SK-N-SH treated with all-trans-retinoic acid at 6 μM for 48 hours (cell line): Measurements from ENCODE around the gene SOD1.

ENCODE experiments used
- CSDC2 ChIP-seq: fragments of 250-450 bp; sonication (Bioruptor Pico); IDR thresholded peaks from 2 replicates; pipeline ENCODE4 v1.5.0; 2020; ENCODE audit warnings: mild to moderate bottlenecking, moderate library complexity
- OSR1 ChIP-seq: fragments of 250-450 bp; sonication (Bioruptor Pico); IDR thresholded peaks from 2 replicates; pipeline ENCODE4 v1.8.0; 2022; ENCODE audit warnings: moderate library complexity, mild to moderate bottlenecking, inconsistent platforms
- PPARA ChIP-seq: fragments of 250-450 bp; sonication (Bioruptor Pico); IDR thresholded peaks from 2 replicates; pipeline ENCODE4 v1.5.0; 2020; ENCODE audit warnings: mild to moderate bottlenecking, borderline replicate concordance
- ZC3H10 ChIP-seq: fragments of 250-450 bp; sonication (Bioruptor Pico); IDR thresholded peaks from 2 replicates; pipeline ENCODE4 v1.5.1; 2021; ENCODE audit warnings: mild to moderate bottlenecking, moderate library complexity
- ZFP30 ChIP-seq: fragments of 450-650 bp; formaldehyde crosslinking; IDR thresholded peaks from 2 replicates; pipeline ENCODE4 v1.5.0; 2022; ENCODE audit warnings: mild to moderate bottlenecking, moderate library complexity
- ZNF70 ChIP-seq: fragments of 450-650 bp; formaldehyde crosslinking; IDR thresholded peaks from 2 replicates; pipeline ENCODE4 v1.5.0; 2020; ENCODE audit warnings: mild to moderate bottlenecking, moderate library complexity
- TF ChIP-seq, protein P1 (sequence below): fragments of 250-450 bp; sonication (Bioruptor Pico); IDR thresholded peaks from 2 replicates; pipeline ENCODE4 v1.8.0; 2021; ENCODE audit warnings: low read depth, mild to moderate bottlenecking, moderate library complexity, borderline replicate concordance
- TF ChIP-seq, protein P2 (sequence below): fragments of 250-450 bp; sonication (Bioruptor Pico); IDR thresholded peaks from 2 replicates; pipeline ENCODE4 v1.5.1; 2020; ENCODE audit warnings: low read depth, mild to moderate bottlenecking, moderate library complexity

DNA sequence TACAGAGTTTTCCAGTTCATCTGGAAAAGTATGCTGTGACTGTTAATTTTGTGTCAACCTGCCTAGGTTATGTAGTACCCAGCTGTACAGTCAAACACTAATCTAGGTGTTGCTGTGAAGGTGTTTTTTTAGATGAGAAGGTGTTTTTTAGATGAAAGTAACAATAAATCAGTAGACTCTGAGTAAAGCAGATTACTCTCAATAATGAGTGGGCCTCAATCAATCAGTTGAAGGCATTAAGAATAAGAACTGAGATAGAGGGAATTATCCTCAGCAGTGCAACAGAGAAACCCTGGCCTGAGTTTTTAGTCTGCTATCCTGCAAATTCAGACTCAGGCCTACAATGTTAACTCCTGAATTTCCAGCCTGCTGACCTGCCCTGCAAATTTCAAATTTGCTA, 39.0 kb downstream of the SOD1 start:
- TF ChIP-seq, protein P1, sequence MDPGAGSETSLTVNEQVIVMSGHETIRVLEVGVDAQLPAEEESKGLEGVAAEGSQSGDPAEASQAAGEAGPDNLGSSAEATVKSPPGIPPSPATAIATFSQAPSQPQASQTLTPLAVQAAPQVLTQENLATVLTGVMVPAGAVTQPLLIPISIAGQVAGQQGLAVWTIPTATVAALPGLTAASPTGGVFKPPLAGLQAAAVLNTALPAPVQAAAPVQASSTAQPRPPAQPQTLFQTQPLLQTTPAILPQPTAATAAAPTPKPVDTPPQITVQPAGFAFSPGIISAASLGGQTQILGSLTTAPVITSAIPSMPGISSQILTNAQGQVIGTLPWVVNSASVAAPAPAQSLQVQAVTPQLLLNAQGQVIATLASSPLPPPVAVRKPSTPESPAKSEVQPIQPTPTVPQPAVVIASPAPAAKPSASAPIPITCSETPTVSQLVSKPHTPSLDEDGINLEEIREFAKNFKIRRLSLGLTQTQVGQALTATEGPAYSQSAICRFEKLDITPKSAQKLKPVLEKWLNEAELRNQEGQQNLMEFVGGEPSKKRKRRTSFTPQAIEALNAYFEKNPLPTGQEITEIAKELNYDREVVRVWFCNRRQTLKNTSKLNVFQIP (CRISPR knock-in tag): no peak
- TF ChIP-seq ZNF70 (CRISPR knock-in tag): no peak
- TF ChIP-seq CSDC2: no peak
- TF ChIP-seq OSR1 (CRISPR knock-in tag): no peak
- no peak for TF ChIP-seq PPARA (CRISPR knock-in tag)
- TF ChIP-seq ZFP30: no peak
- TF ChIP-seq ZC3H10: no peak
- TF ChIP-seq, protein P2, sequence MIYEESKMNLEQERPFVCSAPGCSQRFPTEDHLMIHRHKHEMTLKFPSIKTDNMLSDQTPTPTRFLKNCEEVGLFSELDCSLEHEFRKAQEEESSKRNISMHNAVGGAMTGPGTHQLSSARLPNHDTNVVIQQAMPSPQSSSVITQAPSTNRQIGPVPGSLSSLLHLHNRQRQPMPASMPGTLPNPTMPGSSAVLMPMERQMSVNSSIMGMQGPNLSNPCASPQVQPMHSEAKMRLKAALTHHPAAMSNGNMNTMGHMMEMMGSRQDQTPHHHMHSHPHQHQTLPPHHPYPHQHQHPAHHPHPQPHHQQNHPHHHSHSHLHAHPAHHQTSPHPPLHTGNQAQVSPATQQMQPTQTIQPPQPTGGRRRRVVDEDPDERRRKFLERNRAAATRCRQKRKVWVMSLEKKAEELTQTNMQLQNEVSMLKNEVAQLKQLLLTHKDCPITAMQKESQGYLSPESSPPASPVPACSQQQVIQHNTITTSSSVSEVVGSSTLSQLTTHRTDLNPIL (CRISPR knock-in tag): no peak
